Measurements from ENCODE around the gene ZNF430.
A peak's percentile ranks its signal among the peaks of the same experiment; 100 is the strongest.
"Not testable (repeated sequence)": the region's sequence is repeated elsewhere in the genome, so short reads cannot be mapped to it uniquely, and the experiment has no call there.

ZNF430 gene

GRCh38 chr19:21020298-21021227 lies at the start of gene ZNF430:
TSS of gene ZNF430 (plus strand) at chr19:21020657. CDS start at chr19:21020801, 144 bp downstream.
- peak; percentile 93 for DNase-seq (ENCODE audit: low spot score)

GRCh38 chr19:20992788-20993187 lies 27.7 kb upstream of the ZNF430 start:
- not testable (repeated sequence) for DNase-seq (ENCODE audit: low spot score)

- DNase-seq (ENCODE audit: low spot score): no peak
Observed at GRCh38 chr19:20999731-21000352, 20.6 kb upstream of the ZNF430 start.

GRCh38 chr19:21021238-21021637 lies 781 bp downstream of the ZNF430 start:
- DNase-seq (ENCODE audit: low spot score): not testable (repeated sequence)

- no peak for DNase-seq (ENCODE audit: low spot score)
Observed at GRCh38 chr19:21022996-21023395, 2.5 kb downstream of the ZNF430 start.

- DNase-seq (ENCODE audit: low spot score): no peak
Observed at GRCh38 chr19:21023901-21024300, 3.4 kb downstream of the ZNF430 start.

GRCh38 chr19:21028969-21029268 lies 8.5 kb downstream of the ZNF430 start:
- no peak for DNase-seq (ENCODE audit: low spot score)

GRCh38 chr19:21045028-21045427 lies 24.6 kb downstream of the ZNF430 start:
- DNase-seq (ENCODE audit: low spot score): no peak

- no peak for DNase-seq (ENCODE audit: low spot score)
Observed at GRCh38 chr19:21046489-21046888, 26.0 kb downstream of the ZNF430 start.

GRCh38 chr19:21047716-21048115 lies 27.3 kb downstream of the ZNF430 start:
- DNase-seq (ENCODE audit: low spot score): no peak

- no peak for DNase-seq (ENCODE audit: low spot score)
Observed at GRCh38 chr19:21052902-21053301, 32.4 kb downstream of the ZNF430 start.

GRCh38 chr19:21065336-21065735 lies 44.9 kb downstream of the ZNF430 start:
- no peak for DNase-seq (ENCODE audit: low spot score)

GRCh38 chr19:21082011-21082975 lies 61.8 kb downstream of the ZNF430 start, which contains the start of gene ZNF714:
TSS of gene ZNF714 (plus strand) at chr19:21082203. CDS start at chr19:21098269, 16,066 bp downstream.
- peak; percentile 80 for DNase-seq (ENCODE audit: low spot score)

GRCh38 chr19:21084343-21084742 lies 63.9 kb downstream of the ZNF430 start:
- no peak for DNase-seq (ENCODE audit: low spot score)

GRCh38 chr19:21087871-21088270 lies 67.4 kb downstream of the ZNF430 start:
- DNase-seq (ENCODE audit: low spot score): no peak

- DNase-seq (ENCODE audit: low spot score): no peak
Observed at GRCh38 chr19:21092109-21092508, 71.7 kb downstream of the ZNF430 start.

GRCh38 chr19:21094347-21095025 lies 74.0 kb downstream of the ZNF430 start:
- DNase-seq (ENCODE audit: low spot score): no peak

- no peak for DNase-seq (ENCODE audit: low spot score)
Observed at GRCh38 chr19:21098291-21098690, 77.8 kb downstream of the ZNF430 start.

- DNase-seq (ENCODE audit: low spot score): no peak
Observed at GRCh38 chr19:21101521-21102242, 81.2 kb downstream of the ZNF430 start.

GRCh38 chr19:21109116-21109515 lies 88.7 kb downstream of the ZNF430 start:
- no peak for DNase-seq (ENCODE audit: low spot score)

Data from hematopoietic multipotent progenitor cell treated with erythropoietin and hydrocortisone succinate and interleukin-3 and kit ligand, for 15 days (in vitro differentiated cells).